Endothelial cell of umbilical vein (primary cell): Measurements from ENCODE around the gene CEMIP. TPM values are rescaled to one million over a fixed set of nuclear protein-coding genes. Genes with fewer than 3 reads are reported as not detected.

Experiments
- BruUV-seq: library from RNA; stranded (reverse); fragments of 400-500 nt; replicated peaks from 2 replicates; lab custom pipeline; 2021; lab: Mats Ljungman, UMichigan
- CTCF ChIA-PET: fragments of 300-600, 350-600 bp; sonication (Branson Sonifier 250); formaldehyde crosslinking; loops from one replicate; lab custom pipeline; 2021; ENCODE audit warnings: antibody characterized with exemption, inconsistent platforms; lab: Charles Lee
- POLR2A ChIA-PET: fragments of 300-600, 350-600 bp; sonication (Branson Sonifier 250); formaldehyde crosslinking; loops from one replicate; lab custom pipeline; 2021; ENCODE audit warnings: antibody characterized with exemption, inconsistent platforms; lab: Charles Lee
- DNase-seq: peaks from one replicate; pipeline ENCODE4 v3.0.0-alpha.2; 2011; ENCODE audit warnings: low read depth, low spot score
- FAIRE-seq: peaks from 2 replicates; lab custom pipeline; 2011; peaks lifted over from hg19 to GRCh38; lab: Jason Lieb, UNC
- H2AFZ ChIP-seq: 2 replicates; pipeline ENCODE4 v1.6.0; 2012; ENCODE audit warnings: low read depth, low read length, control low read depth, inconsistent platforms
- H3K27ac ChIP-seq: 2 replicates; pipeline ENCODE4 v1.5.1; 2011; ENCODE audit warnings: low read depth, mild to moderate bottlenecking, control low read depth, low read length, moderate library complexity; ENCODE audit not compliant: insufficient read depth
- H3K27me3 ChIP-seq, 2 experiments: 2 replicates each; pipeline versions ENCODE4 v1.6.0 to v1.6.1; 2011; ENCODE audit warnings: low read length in 2 of 2, mixed read lengths in 1 of 2; ENCODE audit not compliant: control insufficient read depth in 2 of 2, insufficient read depth in 2 of 2
- H3K36me3 ChIP-seq, 2 experiments: 2 replicates in 1 of 2; 3 replicates in 1 of 2; pipeline ENCODE4 v1.5.1; 2011; ENCODE audit warnings: low read length in 2 of 2, mild to moderate bottlenecking in 1 of 2, moderate library complexity in 1 of 2; ENCODE audit not compliant: control insufficient read depth in 2 of 2, insufficient read depth in 2 of 2; ENCODE audit errors: extremely low read depth in 1 of 2
- H3K4me1 ChIP-seq: 3 replicates; pipeline ENCODE4 v1.5.1; 2011; ENCODE audit warnings: mild to moderate bottlenecking, low read length; ENCODE audit not compliant: control insufficient read depth, insufficient read depth; ENCODE audit errors: extremely low read depth
- H3K4me2 ChIP-seq: 2 replicates; pipeline ENCODE4 v1.6.1; 2011; ENCODE audit warnings: low read length, control low read depth, mixed read lengths; ENCODE audit not compliant: insufficient read depth
- H3K4me3 ChIP-seq, 3 experiments: fragments of 200-600 bp in 1 of 3; sonication (generic), shearing (Covaris generic) in 1 of 3; replicated peaks in 1 of 3; 2 replicates each; pipeline ENCODE4 v1.5.1; 2011 to 2016; ENCODE audit warnings: control low read depth in 3 of 3, low read length in 3 of 3, mild to moderate bottlenecking in 2 of 3, inconsistent platforms in 1 of 3, low read depth in 1 of 3, moderate library complexity in 1 of 3; ENCODE audit not compliant: insufficient read depth in 1 of 3
- H3K79me2 ChIP-seq: 2 replicates; pipeline ENCODE4 v1.6.0; 2012; ENCODE audit warnings: low read length, inconsistent platforms; ENCODE audit not compliant: control insufficient read depth, insufficient read depth
- H3K9ac ChIP-seq: replicated peaks from 2 replicates; pipeline ENCODE3; 2011; ENCODE audit warnings: low read length, control low read depth; ENCODE audit not compliant: insufficient read depth; ENCODE audit errors: extremely low read depth
- H3K9me1 ChIP-seq: replicated peaks from 3 replicates; pipeline ENCODE4 v1.6.0; 2011; ENCODE audit warnings: mild to moderate bottlenecking, low read length; ENCODE audit not compliant: control insufficient read depth, insufficient read depth; ENCODE audit errors: extremely low read depth
- H3K9me3 ChIP-seq: replicated peaks from 2 replicates; pipeline ENCODE4 v1.5.1; 2012; ENCODE audit warnings: low read length, inconsistent platforms; ENCODE audit not compliant: control insufficient read depth, insufficient read depth
- H4K20me1 ChIP-seq: replicated peaks from 2 replicates; pipeline ENCODE3; 2011; ENCODE audit warnings: mild to moderate bottlenecking, low read length; ENCODE audit not compliant: control insufficient read depth, insufficient read depth; ENCODE audit errors: extremely low read depth
- EZH2 ChIP-seq: IDR thresholded peaks from 2 replicates; pipeline ENCODE4 v1.6.1; 2012; ENCODE audit warnings: borderline replicate concordance, low read depth, mild to moderate bottlenecking, moderate library complexity, low read length, inconsistent platforms; ENCODE audit not compliant: severe bottlenecking
- FOS ChIP-seq: IDR thresholded peaks from 2 replicates; pipeline ENCODE4 v1.6.1; 2011; ENCODE audit warnings: mild to moderate bottlenecking, low read length, moderate library complexity, borderline replicate concordance; ENCODE audit not compliant: insufficient read depth
- GATA2 ChIP-seq: IDR thresholded peaks from 2 replicates; pipeline ENCODE4 v1.7.0; 2011; ENCODE audit warnings: low read depth, mild to moderate bottlenecking, moderate library complexity, mixed read lengths, low read length; ENCODE audit not compliant: insufficient read length, insufficient read depth
- JUN ChIP-seq: IDR thresholded peaks from 2 replicates; pipeline ENCODE4 v1.6.1; 2011; ENCODE audit warnings: borderline replicate concordance, low read depth; ENCODE audit not compliant: insufficient read length, insufficient read depth
- MYC ChIP-seq: IDR thresholded peaks from one replicate; pipeline ENCODE4 v1.6.1; 2011; ENCODE audit warnings: mild to moderate bottlenecking, low read depth, low read length
- POLR2A ChIP-seq: IDR thresholded peaks from 2 replicates; pipeline ENCODE4 v1.6.1; 2012; ENCODE audit warnings: low read depth, mild to moderate bottlenecking, control low read depth, low read length
- POLR2AphosphoS5 ChIP-seq: IDR thresholded peaks from 2 replicates; pipeline ENCODE4 v1.6.1; 2012; ENCODE audit warnings: low read depth, mild to moderate bottlenecking, control low read depth, low read length, moderate library complexity; ENCODE audit not compliant: insufficient read depth
- dilution Hi-C: fragments of 300-500 bp; cut with MboI; formaldehyde crosslinking; loops from one replicate; pipeline ENCODE4 v1.15.0; 2019; ENCODE audit warnings: low sequenced_read_pairs; ENCODE audit not compliant: extremely low pct_ligation_motif_present
- intact Hi-C: fragments of 100-400 bp; cut with micrococcal nuclease; formaldehyde crosslinking; loops from one replicate; pipeline ENCODE4 v1.10.0; 2022
- polyA plus RNA-seq, 4 experiments: library from polyadenylated mRNA; depleted of rRNA in 3 of 4; stranded (reverse) in 3 of 4; unstranded in 1 of 4; fragments of >200 nt; gene quantifications; 2 replicates each; pipeline versions ENCODE4 v1.2.1 to v1.2.3, GENCODE V29; 2011 to 2012; ENCODE audit warnings: missing spikeins in 1 of 4
- total RNA-seq: library from RNA; stranded (reverse); gene quantifications from 2 replicates; pipeline ENCODE4 v1.2.3, GENCODE V29; 2021
- TF ChIP-seq, protein P1 (sequence below), 2 donors: IDR thresholded peaks; 1 replicate in 1 of 2; 2 replicates in 1 of 2; pipeline ENCODE4 v1.5.1; 2011; ENCODE audit warnings: low read length in 2 of 2, mild to moderate bottlenecking in 2 of 2, moderate library complexity in 2 of 2, control low read depth in 1 of 2, inconsistent platforms in 1 of 2, low read depth in 1 of 2; ENCODE audit not compliant: insufficient read depth in 1 of 2; ENCODE audit errors: extremely low read depth in 1 of 2
- TF ChIP-seq, protein P2 (sequence below): IDR thresholded peaks from 2 replicates; pipeline ENCODE4 v1.6.1; 2011; ENCODE audit not compliant: insufficient read depth, insufficient read length

CEMIP gene
- total and polyA plus RNA-seq, 2 donors (not counting 3 experiments of a cell fraction or from before 2014, with no cell fraction given) = 0.01 TPM; not detected in 1

DNA sequence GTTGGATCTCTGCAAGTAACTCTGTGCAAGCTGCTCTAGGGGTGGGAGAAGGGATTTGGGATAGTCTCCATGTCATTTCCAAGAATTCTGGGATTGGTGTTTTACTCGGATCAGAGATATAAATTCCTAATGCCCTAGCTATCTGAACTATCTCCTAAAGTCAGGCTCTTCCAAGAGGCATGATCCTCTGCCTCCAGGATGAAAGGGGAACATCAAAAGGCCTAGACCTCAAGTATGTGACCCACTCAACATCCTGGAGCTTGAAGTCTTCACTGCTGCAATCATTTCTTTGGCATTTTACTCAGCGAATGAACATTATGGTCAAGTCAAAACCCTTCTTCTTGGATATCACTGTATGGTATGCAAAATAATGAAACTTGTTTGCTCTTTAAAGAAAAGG is 104.5 kb downstream of the CEMIP start:
- no peak overlapping the region for H3K4me2 ChIP-seq
- H3K79me2 ChIP-seq = no peaks in the 10 kb centered on the region
- no peak overlapping the region for H2AFZ ChIP-seq
- no peak for TF ChIP-seq JUN
- no peak for TF ChIP-seq POLR2A
- TF ChIP-seq EZH2 = no peak
- TF ChIP-seq, protein P1, sequence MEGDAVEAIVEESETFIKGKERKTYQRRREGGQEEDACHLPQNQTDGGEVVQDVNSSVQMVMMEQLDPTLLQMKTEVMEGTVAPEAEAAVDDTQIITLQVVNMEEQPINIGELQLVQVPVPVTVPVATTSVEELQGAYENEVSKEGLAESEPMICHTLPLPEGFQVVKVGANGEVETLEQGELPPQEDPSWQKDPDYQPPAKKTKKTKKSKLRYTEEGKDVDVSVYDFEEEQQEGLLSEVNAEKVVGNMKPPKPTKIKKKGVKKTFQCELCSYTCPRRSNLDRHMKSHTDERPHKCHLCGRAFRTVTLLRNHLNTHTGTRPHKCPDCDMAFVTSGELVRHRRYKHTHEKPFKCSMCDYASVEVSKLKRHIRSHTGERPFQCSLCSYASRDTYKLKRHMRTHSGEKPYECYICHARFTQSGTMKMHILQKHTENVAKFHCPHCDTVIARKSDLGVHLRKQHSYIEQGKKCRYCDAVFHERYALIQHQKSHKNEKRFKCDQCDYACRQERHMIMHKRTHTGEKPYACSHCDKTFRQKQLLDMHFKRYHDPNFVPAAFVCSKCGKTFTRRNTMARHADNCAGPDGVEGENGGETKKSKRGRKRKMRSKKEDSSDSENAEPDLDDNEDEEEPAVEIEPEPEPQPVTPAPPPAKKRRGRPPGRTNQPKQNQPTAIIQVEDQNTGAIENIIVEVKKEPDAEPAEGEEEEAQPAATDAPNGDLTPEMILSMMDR (IDR thresholded peaks at IDR 0.05; ENCODE audit: extremely low read depth in 1 of 2, insufficient read depth in 1 of 2, low read depth in 1 of 2, low read length in 2 of 2) = no peak
- TF ChIP-seq GATA2 = no peak
- TF ChIP-seq, protein P2, sequence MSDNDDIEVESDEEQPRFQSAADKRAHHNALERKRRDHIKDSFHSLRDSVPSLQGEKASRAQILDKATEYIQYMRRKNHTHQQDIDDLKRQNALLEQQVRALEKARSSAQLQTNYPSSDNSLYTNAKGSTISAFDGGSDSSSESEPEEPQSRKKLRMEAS = no peak
- TF ChIP-seq FOS = no peak
- TF ChIP-seq POLR2AphosphoS5 = no peak
- no peak for TF ChIP-seq MYC
- CTCF ChIA-PET = no interaction called here
- no peak overlapping the region for H3K27ac ChIP-seq
- POLR2A ChIA-PET = no interaction called here
- intact Hi-C loops = no loop called here
- H3K4me3 ChIP-seq = no peak overlapping the region
- H3K9me1 ChIP-seq = no peaks in the 10 kb centered on the region
- peaks cover 0 to 6% of the 10 kb centered on the region in 2 experiments for H3K27me3 ChIP-seq
- dilution Hi-C loops = no loop called here
- H3K9ac ChIP-seq = no peak overlapping the region
- FAIRE-seq (no peak), DNase-seq (no peak)
- H3K4me1 ChIP-seq = no peaks in the 10 kb centered on the region
- no peaks in the 10 kb centered on the region for H3K9me3 ChIP-seq
- no peaks in the 10 kb centered on the region for H4K20me1 ChIP-seq
- no peaks in the 10 kb centered on the region for H3K36me3 ChIP-seq
- no TSS peak for BruUV-seq
